Activated naive CD8-positive, alpha-beta T cell (primary cell): Measurements from ENCODE around the gene TNFRSF19.
A peak's percentile ranks its signal among the peaks of the same experiment; 100 is the strongest.

Experiments used
- H3K27ac Mint-ChIP-seq: one replicate; pipeline ENCODE4 v1.8.0; 2021; ENCODE audit warnings: mixed read lengths
- H3K27me3 Mint-ChIP-seq: one replicate; pipeline ENCODE4 v1.8.0; 2021; ENCODE audit warnings: mixed read lengths
- H3K36me3 Mint-ChIP-seq: one replicate; pipeline ENCODE4 v1.8.0; 2021; ENCODE audit warnings: mixed read lengths
- H3K4me1 Mint-ChIP-seq: one replicate; pipeline ENCODE4 v1.8.0; 2021; ENCODE audit warnings: low read depth, mixed read lengths
- H3K4me3 Mint-ChIP-seq: one replicate; pipeline ENCODE4 v1.8.0; 2021; ENCODE audit warnings: mild to moderate bottlenecking, mixed read lengths
- H3K9me3 Mint-ChIP-seq: one replicate; pipeline ENCODE4 v1.8.0; 2021; ENCODE audit warnings: low read depth, mixed read lengths

The TNFRSF19 gene

GRCh38 chr13:23609414-23609760, 39.2 kb downstream of the TNFRSF19 start:
- peaks cover 7% of the 10 kb centered on the region for H3K4me1 Mint-ChIP-seq
- no peaks in the 10 kb centered on the region for H3K36me3 Mint-ChIP-seq
- H3K4me3 Mint-ChIP-seq = peak overlapping the region; percentile 37
- no peak overlapping the region for H3K27ac Mint-ChIP-seq
- no peaks in the 10 kb centered on the region for H3K9me3 Mint-ChIP-seq
- peaks cover 3% of the 10 kb centered on the region for H3K27me3 Mint-ChIP-seq

- no peak overlapping the region for H3K4me3 Mint-ChIP-seq
- H3K27me3 Mint-ChIP-seq = peaks cover 3% of the 10 kb centered on the region
- H3K27ac Mint-ChIP-seq = no peak overlapping the region
- no peaks in the 10 kb centered on the region for H3K9me3 Mint-ChIP-seq
- peaks cover 7% of the 10 kb centered on the region for H3K4me1 Mint-ChIP-seq
- H3K36me3 Mint-ChIP-seq = no peaks in the 10 kb centered on the region
Observed at GRCh38 chr13:23609874-23610576, 39.8 kb downstream of the TNFRSF19 start.

GRCh38 chr13:23610966-23611491, 40.8 kb downstream of the TNFRSF19 start:
- no peaks in the 10 kb centered on the region for H3K36me3 Mint-ChIP-seq
- no peaks in the 10 kb centered on the region for H3K9me3 Mint-ChIP-seq
- no peak overlapping the region for H3K27ac Mint-ChIP-seq
- peaks cover 6% of the 10 kb centered on the region for H3K27me3 Mint-ChIP-seq
- H3K4me1 Mint-ChIP-seq = peaks cover 7% of the 10 kb centered on the region
- H3K4me3 Mint-ChIP-seq = no peak overlapping the region

- Mint-ChIP-seq H3K4me1 (peaks cover 7% of the 10 kb centered on the region), H3K27ac (no peak overlapping the region), H3K4me3 (no peak overlapping the region), H3K9me3 (no peaks in the 10 kb centered on the region), H3K27me3 (peaks cover 6% of the 10 kb centered on the region), H3K36me3 (no peaks in the 10 kb centered on the region)
Observed at GRCh38 chr13:23612182-23612581, 42.0 kb downstream of the TNFRSF19 start.

GRCh38 chr13:23612731-23613130, 42.5 kb downstream of the TNFRSF19 start:
- peaks cover 6% of the 10 kb centered on the region for H3K27me3 Mint-ChIP-seq
- peaks cover 10% of the 10 kb centered on the region for H3K4me1 Mint-ChIP-seq
- H3K27ac Mint-ChIP-seq = no peak overlapping the region

GRCh38 chr13:23613596-23613995, 43.4 kb downstream of the TNFRSF19 start:
- H3K27me3 Mint-ChIP-seq = peaks cover 6% of the 10 kb centered on the region
- H3K4me1 Mint-ChIP-seq = peaks cover 13% of the 10 kb centered on the region
- no peak overlapping the region for H3K4me3 Mint-ChIP-seq
- no peaks in the 10 kb centered on the region for H3K36me3 Mint-ChIP-seq
- no peak overlapping the region for H3K27ac Mint-ChIP-seq
- no peaks in the 10 kb centered on the region for H3K9me3 Mint-ChIP-seq

More at GRCh38 chr13:23612731-23613130, 42.5 kb downstream of the TNFRSF19 start:
- no peaks in the 10 kb centered on the region for H3K9me3 Mint-ChIP-seq
- no peaks in the 10 kb centered on the region for H3K36me3 Mint-ChIP-seq
- H3K4me3 Mint-ChIP-seq = no peak overlapping the region

- Mint-ChIP-seq H3K27ac (no peak overlapping the region), H3K36me3 (no peaks in the 10 kb centered on the region), H3K4me3 (no peak overlapping the region), H3K27me3 (peaks cover 3% of the 10 kb centered on the region), H3K9me3 (no peaks in the 10 kb centered on the region), H3K4me1 (peaks cover 6% of the 10 kb centered on the region)
Observed at GRCh38 chr13:23615395-23616081, 45.3 kb downstream of the TNFRSF19 start.

GRCh38 chr13:23616228-23616627, 46.0 kb downstream of the TNFRSF19 start:
- H3K4me3 Mint-ChIP-seq = no peak overlapping the region
- H3K36me3 Mint-ChIP-seq = no peaks in the 10 kb centered on the region
- no peaks in the 10 kb centered on the region for H3K9me3 Mint-ChIP-seq
- H3K27me3 Mint-ChIP-seq = peaks cover 3% of the 10 kb centered on the region
- peaks cover 6% of the 10 kb centered on the region for H3K4me1 Mint-ChIP-seq
- no peak overlapping the region for H3K27ac Mint-ChIP-seq

GRCh38 chr13:23617551-23618024, 47.4 kb downstream of the TNFRSF19 start:
- no peaks in the 10 kb centered on the region for H3K36me3 Mint-ChIP-seq
- peaks cover 3% of the 10 kb centered on the region for H3K27me3 Mint-ChIP-seq
- H3K4me3 Mint-ChIP-seq = no peak overlapping the region
- H3K27ac Mint-ChIP-seq = no peak overlapping the region
- no peaks in the 10 kb centered on the region for H3K9me3 Mint-ChIP-seq
- peaks cover 6% of the 10 kb centered on the region for H3K4me1 Mint-ChIP-seq

GRCh38 chr13:23618341-23618740, 48.1 kb downstream of the TNFRSF19 start:
- H3K4me1 Mint-ChIP-seq = peaks cover 6% of the 10 kb centered on the region
- H3K9me3 Mint-ChIP-seq = no peaks in the 10 kb centered on the region
- H3K36me3 Mint-ChIP-seq = no peaks in the 10 kb centered on the region
- no peak overlapping the region for H3K4me3 Mint-ChIP-seq
- peaks cover 3% of the 10 kb centered on the region for H3K27me3 Mint-ChIP-seq
- no peak overlapping the region for H3K27ac Mint-ChIP-seq

GRCh38 chr13:23619068-23619855, 49.0 kb downstream of the TNFRSF19 start:
- Mint-ChIP-seq H3K4me3 (no peak overlapping the region), H3K4me1 (peaks cover 6% of the 10 kb centered on the region), H3K27me3 (peaks cover 3% of the 10 kb centered on the region)

GRCh38 chr13:23620211-23620610, 50.0 kb downstream of the TNFRSF19 start:
- Mint-ChIP-seq H3K4me3 (no peak overlapping the region), H3K9me3 (no peaks in the 10 kb centered on the region), H3K4me1 (peaks cover 6% of the 10 kb centered on the region), H3K27ac (no peak overlapping the region), H3K36me3 (no peaks in the 10 kb centered on the region), H3K27me3 (peaks cover 3% of the 10 kb centered on the region)

More at GRCh38 chr13:23619068-23619855, 49.0 kb downstream of the TNFRSF19 start:
- Mint-ChIP-seq H3K9me3 (no peaks in the 10 kb centered on the region), H3K36me3 (no peaks in the 10 kb centered on the region), H3K27ac (no peak overlapping the region)

- Mint-ChIP-seq H3K4me1 (peaks cover 6% of the 10 kb centered on the region), H3K4me3 (no peak overlapping the region)
Observed at GRCh38 chr13:23620613-23621315, 50.6 kb downstream of the TNFRSF19 start.

GRCh38 chr13:23621316-23621645, 51.1 kb downstream of the TNFRSF19 start:
- Mint-ChIP-seq H3K27me3 (peaks cover 4% of the 10 kb centered on the region), H3K4me3 (no peak overlapping the region), H3K4me1 (peaks cover 6% of the 10 kb centered on the region), H3K27ac (no peak overlapping the region), H3K36me3 (no peaks in the 10 kb centered on the region), H3K9me3 (no peaks in the 10 kb centered on the region)

More at GRCh38 chr13:23620613-23621315, 50.6 kb downstream of the TNFRSF19 start:
- Mint-ChIP-seq H3K27me3 (peaks cover 1% of the 10 kb centered on the region), H3K27ac (no peak overlapping the region), H3K9me3 (no peaks in the 10 kb centered on the region), H3K36me3 (no peaks in the 10 kb centered on the region)
